NK-92 (cell line): Measurements from ENCODE around the gene STK32B.

Experiments
- DNase-seq: peaks from one replicate; lab custom pipeline; 2025; ENCODE audit not compliant: unreplicated experiment; lab: John Stamatoyannopoulos, UW

Gene STK32B

DNA sequence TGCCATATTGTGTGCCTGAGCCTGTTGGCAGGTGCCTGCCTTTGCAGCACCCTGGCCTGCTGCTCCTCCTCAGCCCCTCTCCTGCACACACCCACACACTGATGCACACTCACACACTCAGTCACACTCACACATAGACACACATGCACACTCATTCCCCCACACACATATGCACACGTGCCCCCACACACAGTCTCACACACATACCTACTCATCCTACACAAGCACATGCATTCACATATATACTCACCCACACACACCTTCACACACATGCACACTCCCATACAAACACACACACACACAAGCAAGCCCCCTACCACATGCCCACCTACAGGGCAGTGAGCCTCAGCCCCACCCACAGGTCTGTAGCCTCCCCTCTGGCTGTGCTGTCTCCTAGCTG lies 412.1 kb downstream of the STK32B start:
- no peak for DNase-seq

DNA sequence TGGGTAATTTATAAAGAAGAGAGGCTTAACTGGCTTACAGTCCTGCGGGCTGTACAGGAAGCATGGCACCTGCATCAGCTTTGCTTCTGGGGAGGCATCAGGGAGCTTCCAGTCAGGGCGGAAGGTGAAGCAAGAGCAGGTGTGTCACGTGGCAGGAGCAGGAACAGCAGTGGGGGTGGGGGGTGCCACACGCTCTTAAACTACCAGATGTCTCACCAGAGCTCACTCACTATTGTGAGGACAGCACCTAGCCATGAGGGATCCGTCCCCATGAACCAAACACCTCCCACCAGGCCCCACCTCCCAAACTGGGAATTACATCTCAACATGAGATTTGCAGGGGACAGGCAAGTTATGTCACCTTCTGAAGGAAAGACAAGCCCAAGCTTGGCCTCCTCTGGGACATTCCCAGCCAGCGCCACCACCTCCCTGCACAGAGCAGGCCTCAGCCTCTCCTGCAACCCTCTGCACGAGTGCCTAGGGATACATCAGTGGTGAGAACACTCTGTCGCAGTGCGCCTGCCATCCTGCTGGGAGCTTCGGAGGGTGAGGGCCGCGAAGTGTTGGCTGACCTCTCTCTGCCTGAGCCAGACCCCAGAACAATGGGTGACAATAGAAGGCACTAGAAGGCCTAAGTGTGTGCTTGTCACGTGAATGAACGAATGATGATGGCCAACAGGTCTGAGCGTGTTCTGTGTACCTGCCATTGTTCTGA lies 412.8 kb downstream of the STK32B start:
- DNase-seq: no peak

DNA sequence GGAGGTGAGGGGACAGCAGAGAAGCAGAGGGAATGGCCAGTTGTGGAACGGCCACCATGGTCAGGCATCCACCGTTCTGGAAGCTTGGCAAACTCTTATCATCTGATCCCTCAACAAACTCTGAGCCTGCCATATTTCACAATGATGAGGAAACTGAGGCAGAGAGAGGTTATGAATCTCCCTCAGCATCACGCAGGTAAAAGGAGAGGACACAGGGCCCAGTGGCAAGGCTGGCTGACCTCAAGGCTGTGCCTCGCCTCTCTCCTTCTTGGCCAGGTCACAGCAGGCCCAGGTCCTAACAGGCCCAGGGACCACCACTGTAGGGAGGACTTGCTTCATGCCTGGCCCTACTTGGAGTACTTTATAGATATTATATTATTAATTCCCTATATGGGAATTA lies 414.2 kb downstream of the STK32B start:
- no peak for DNase-seq

GRCh38 chr4:5465956-5466355 lies 414.7 kb downstream of the STK32B start:
- DNase-seq: no peak

GRCh38 chr4:5467111-5467510 lies 415.8 kb downstream of the STK32B start:
- no peak for DNase-seq

DNA sequence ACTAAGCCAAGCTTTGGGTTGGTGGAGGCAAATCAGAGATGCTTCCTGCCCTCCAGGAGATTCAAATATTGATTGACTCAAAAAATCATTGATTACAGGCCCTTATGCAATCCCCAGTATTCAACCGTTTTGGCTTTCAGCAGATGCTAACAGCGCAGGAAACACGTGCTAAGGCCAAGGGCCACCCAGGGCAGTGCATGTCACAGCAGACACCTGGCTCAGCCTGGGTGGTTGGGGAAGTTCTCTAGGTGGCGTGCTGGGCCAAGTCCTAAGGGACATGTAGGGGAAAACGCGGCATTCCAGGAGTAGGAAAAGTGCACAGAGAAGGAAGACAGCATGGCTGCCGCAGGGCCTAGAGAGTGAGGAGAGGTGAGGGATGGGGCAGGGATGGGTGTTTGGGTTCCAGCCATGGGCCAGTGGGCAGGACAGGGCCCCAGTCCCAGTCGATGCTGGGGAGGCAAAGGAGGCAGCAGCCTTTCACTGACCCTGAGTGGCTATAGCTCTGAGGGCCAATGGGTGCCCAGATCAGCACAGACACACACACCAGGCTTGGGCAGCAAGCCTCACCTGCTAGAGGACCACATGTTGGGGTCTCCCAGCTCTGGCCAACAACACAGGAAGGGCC lies 418.0 kb downstream of the STK32B start:
- no peak for DNase-seq

GRCh38 chr4:5469861-5470260 lies 418.6 kb downstream of the STK32B start:
- DNase-seq: no peak

GRCh38 chr4:5470318-5471198 lies 419.3 kb downstream of the STK32B start:
- DNase-seq: no peak

GRCh38 chr4:5471206-5471605 lies 419.9 kb downstream of the STK32B start:
- DNase-seq: no peak

GRCh38 chr4:5471691-5472090 lies 420.4 kb downstream of the STK32B start:
- no peak for DNase-seq

GRCh38 chr4:5472160-5472591 lies 420.9 kb downstream of the STK32B start:
- DNase-seq: no peak

- no peak for DNase-seq
Measured at GRCh38 chr4:5473125-5473524, 421.8 kb downstream of the STK32B start.

- no peak for DNase-seq
Measured at GRCh38 chr4:5474756-5475155, 423.5 kb downstream of the STK32B start.

DNA sequence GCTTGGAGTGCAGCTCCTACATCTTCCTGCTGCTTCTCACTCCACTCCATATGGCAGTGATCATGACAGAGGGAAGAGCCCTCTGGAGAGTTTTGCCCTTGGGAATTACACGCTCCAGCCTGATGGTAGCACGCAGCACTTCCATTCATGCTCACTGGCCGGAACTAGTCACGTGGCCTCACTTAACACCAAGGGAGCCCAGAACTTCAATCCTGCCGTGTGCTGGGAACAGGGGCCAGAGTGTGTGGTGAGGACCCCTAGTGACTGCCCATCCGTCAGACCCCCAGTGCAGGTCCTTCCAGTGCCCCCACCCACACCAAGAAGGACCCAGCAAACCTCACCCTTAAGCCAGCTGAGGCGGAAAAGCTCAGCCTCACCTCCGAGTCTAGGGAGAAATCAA lies 426.3 kb downstream of the STK32B start:
- DNase-seq: no peak

GRCh38 chr4:5478169-5478568 lies 426.9 kb downstream of the STK32B start:
- DNase-seq: no peak

- no peak for DNase-seq
Measured at GRCh38 chr4:5478697-5479096, 427.4 kb downstream of the STK32B start.

- DNase-seq: no peak
Measured at GRCh38 chr4:5479518-5480060, 428.3 kb downstream of the STK32B start.

- DNase-seq: no peak
Measured at GRCh38 chr4:5488413-5488812, 437.1 kb downstream of the STK32B start.

DNA sequence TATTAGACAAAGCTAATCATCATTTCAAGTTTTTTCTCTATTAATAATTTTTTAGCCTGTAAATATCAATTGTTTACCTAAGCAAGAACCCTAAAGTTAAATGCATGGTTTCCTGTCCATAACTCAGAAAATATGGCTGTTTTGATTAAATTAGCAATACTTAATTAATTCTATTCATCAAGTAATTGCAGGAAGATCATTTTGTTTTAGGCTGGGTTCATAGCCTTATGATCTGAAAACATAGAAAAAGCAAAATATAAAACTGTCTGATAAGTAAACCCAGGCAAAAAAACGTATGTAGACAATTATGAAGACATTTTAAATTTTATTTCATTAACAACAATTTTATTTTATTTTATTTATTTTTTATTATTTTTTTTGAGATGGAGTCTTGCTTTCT lies 438.0 kb downstream of the STK32B start:
- no peak for DNase-seq

GRCh38 chr4:5497489-5497888 lies 446.2 kb downstream of the STK32B start:
- no peak for DNase-seq

- no peak for DNase-seq
Measured at GRCh38 chr4:5500165-5500564, 448.9 kb downstream of the STK32B start.
